Thyroid gland (tissue), 4 donors: ENCODE measurements around the gene SF3B2.

ENCODE experiments used
- CTCF ChIP-seq, 6 experiments: fragments of 200-600 bp in 3 of 6; fragments of 450-650 bp in 3 of 6; sonication (generic) in 3 of 6; IDR thresholded peaks; one replicate each; pipeline ENCODE4 v1.5.1; 2016 to 2019; ENCODE audit warnings: antibody characterized with exemption in 6 of 6, mild to moderate bottlenecking in 2 of 6, inconsistent platforms in 1 of 6, moderate library complexity in 1 of 6
- POLR2A ChIP-seq, 2 donors: fragments of 450-650 bp; IDR thresholded peaks; one replicate each; pipeline ENCODE4 v1.6.1; 2017; ENCODE audit warnings: antibody characterized with exemption in 2 of 2, mild to moderate bottlenecking in 2 of 2, moderate library complexity in 1 of 2

GRCh38 chr11:66037327-66037726 lies 14.8 kb upstream of the SF3B2 start:
- TF ChIP-seq CTCF (IDR thresholded peaks at IDR 0.05) (no peak), POLR2A (IDR thresholded peaks at IDR 0.05) (no peak)
